ENCODE results near the gene PHKG2.

Gene PHKG2

GRCh38 chr16:30758988-30759491 lies 10.8 kb downstream of the PHKG2 start:
- DNase-seq = no peak

GRCh38 chr16:30760001-30760559 lies 11.9 kb downstream of the PHKG2 start:
- no peak for DNase-seq

- DNase-seq = no peak
Observed at GRCh38 chr16:30760577-30761426, 12.6 kb downstream of the PHKG2 start.

GRCh38 chr16:30761427-30761927 lies 13.3 kb downstream of the PHKG2 start:
- DNase-seq = peak; percentile 32

- peak; percentile 94 for DNase-seq
Observed at GRCh38 chr16:30761928-30762902, 14.0 kb downstream of the PHKG2 start, which contains the start of the genes CFAP119 and RNF40. Gene CFAP119, minus strand, starts transcription at chr16:30762062. Its CDS starts 314 bp downstream, at chr16:30761748. Gene RNF40, plus strand, starts transcription at chr16:30762322. Its CDS starts 224 bp downstream, at chr16:30762546.

- no peak for DNase-seq
Observed at GRCh38 chr16:30762991-30763725, 14.9 kb downstream of the PHKG2 start.

GRCh38 chr16:30764086-30764485 lies 15.9 kb downstream of the PHKG2 start:
- DNase-seq = no peak

GRCh38 chr16:30764816-30765465 lies 16.7 kb downstream of the PHKG2 start:
- DNase-seq = no peak

- no peak for DNase-seq
Observed at GRCh38 chr16:30766206-30766932, 18.1 kb downstream of the PHKG2 start.

GRCh38 chr16:30766933-30767284 lies 18.7 kb downstream of the PHKG2 start:
- DNase-seq = no peak

GRCh38 chr16:30767767-30768465 lies 19.7 kb downstream of the PHKG2 start:
- DNase-seq = no peak

- DNase-seq = no peak
Observed at GRCh38 chr16:30768583-30769181, 20.5 kb downstream of the PHKG2 start.

- DNase-seq = no peak
Observed at GRCh38 chr16:30769379-30770089, 21.3 kb downstream of the PHKG2 start.

GRCh38 chr16:30771726-30772125 lies 23.5 kb downstream of the PHKG2 start:
- no peak for DNase-seq

GRCh38 chr16:30773826-30774225 lies 25.6 kb downstream of the PHKG2 start:
- DNase-seq = no peak

- DNase-seq = no peak
Observed at GRCh38 chr16:30774367-30775130, 26.3 kb downstream of the PHKG2 start.

GRCh38 chr16:30775131-30775391 lies 26.8 kb downstream of the PHKG2 start:
- DNase-seq = no peak

- no peak for DNase-seq
Observed at GRCh38 chr16:30775392-30776188, 27.4 kb downstream of the PHKG2 start.
